ENCODE data around the gene DARS2. TPM values are rescaled to one million over a fixed set of nuclear protein-coding genes. Genes with fewer than 3 reads are reported as not detected.

DARS2 gene
- total and polyA plus RNA-seq, 10 of the 15 experiments (the other 5 are each of a cell fraction or from before 2014, with no cell fraction given) = 23.9 to 69.7 (median 37.3) TPM

GRCh38 chr1:173893611-173894010, 69.1 kb downstream of the DARS2 start:
- POLR2A ChIA-PET = no interaction called here
- no peak for ATAC-seq

DNA sequence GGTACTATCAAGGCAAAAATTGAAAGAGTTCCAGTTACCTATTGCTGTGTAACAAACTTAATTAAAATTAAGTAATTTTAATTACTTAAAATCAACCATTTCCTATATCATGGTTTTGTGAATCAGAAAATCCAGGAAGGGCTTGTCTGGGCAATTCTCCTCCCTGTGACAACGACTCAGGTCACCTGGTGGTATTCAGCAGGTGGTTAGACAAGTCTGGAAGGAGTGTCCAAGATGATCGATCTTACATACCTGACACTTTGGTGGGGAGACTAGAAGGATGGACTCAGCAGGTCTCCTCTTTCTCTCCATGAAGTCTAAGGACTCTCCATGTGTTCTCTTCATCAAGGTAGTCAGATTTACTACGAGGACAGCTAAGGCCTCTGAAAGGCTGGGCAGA, 69.7 kb downstream of the DARS2 start:
- no peak for FAIRE-seq
- ChIA-PET RAD21 (ENCODE audit: unreplicated experiment) (no interaction called here), CTCF (interaction anchor here (1.1 kb wide), 1 partner anchor 74 kb away, joined by 3 read pairs; no protein-coding TSS in a partner anchor), SMC1A (ENCODE audit: uncharacterized antibody, unreplicated experiment) (no interaction called here), POLR2A (no interaction called here)
- Histone ChIP-seq H2AFZ (ENCODE audit: control insufficient read depth, low read depth, low read length) (no peak overlapping the region), H3K9ac (ENCODE audit: control insufficient read depth, insufficient read depth, low read length) (no peak overlapping the region), H3K79me2 (ENCODE audit: control insufficient read depth, insufficient read depth, low read length) (no peaks in the 10 kb centered on the region), H3K4me2 (ENCODE audit: control insufficient read depth, insufficient read depth) (no peak overlapping the region), H3K36me3 (ENCODE audit: control insufficient read depth in 2 of 2, insufficient read depth in 2 of 2, low read length in 1 of 2) (no peaks in the 10 kb centered on the region), H3K27me3 (replicated peaks in 1 of 2; ENCODE audit: control insufficient read depth in 2 of 2, insufficient read depth in 2 of 2, low read length in 1 of 2) (no peaks in the 10 kb centered on the region), H3K27ac (ENCODE audit: control insufficient read depth, insufficient read depth) (no peak overlapping the region), H4K20me1 (ENCODE audit: control insufficient read depth, insufficient read depth) (no peaks in the 10 kb centered on the region), H3K4me1 (ENCODE audit: control insufficient read depth, insufficient read depth, low read length) (no peaks in the 10 kb centered on the region), H3K9me3 (replicated peaks; ENCODE audit: control insufficient read depth, insufficient read depth, low read length) (no peaks in the 10 kb centered on the region), H3K4me3 (no peak overlapping the region)
- ATAC-seq = no peak
- no TSS peak for BruUV-seq (replicated peaks)
- in situ Hi-C loops (cut with MboI) = no loop called here
- no peak for DNase-seq (ENCODE audit: low read depth, low spot score)
- intact Hi-C loops (cut with micrococcal nuclease; ENCODE audit: unreplicated experiment) = no loop called here
- WGBS (ENCODE audit: insufficient coverage, insufficient replicate concordance, low lambda C conversion rate, missing lambda C conversion rate) = 79% methylated on average over 3 of the region's 3 CpGs
- TF ChIP-seq NBN (IDR thresholded peaks at IDR 0.05) (no peak), ZBTB11 (CRISPR knock-in tag; IDR thresholded peaks at IDR 0.05) (no peak), RCOR1 (conservative IDR thresholded peaks at IDR 0.05; ENCODE audit: low read depth, low read length) (no peak), HDAC6 (IDR thresholded peaks at IDR 0.05; ENCODE audit: unreplicated experiment) (no peak), SMAD1 (IDR thresholded peaks at IDR 0.05; ENCODE audit: low read depth, partially characterized antibody) (no peak), BCLAF1 (IDR thresholded peaks at IDR 0.05) (no peak), ASH2L (IDR thresholded peaks at IDR 0.05; ENCODE audit: borderline replicate concordance, low read depth) (no peak), CBFB (IDR thresholded peaks at IDR 0.05; ENCODE audit: low read depth) (no peak), STAT3 (IDR thresholded peaks at IDR 0.05; ENCODE audit: low read depth, low read length) (no peak), HDAC2 (IDR thresholded peaks at IDR 0.05) (no peak), FOS (IDR thresholded peaks at IDR 0.05; ENCODE audit: borderline replicate concordance, extremely low read depth, insufficient read length) (no peak), GABPA (IDR thresholded peaks at IDR 0.05; ENCODE audit: low read depth) (no peak)

More at GRCh38 chr1:173893611-173894010, 69.1 kb downstream of the DARS2 start:
- H3K4me1 ChIP-seq (ENCODE audit: control insufficient read depth, insufficient read depth, low read length) = no peaks in the 10 kb centered on the region
- no peak for TF ChIP-seq TBL1XR1 (IDR thresholded peaks at IDR 0.05; ENCODE audit: low read depth, low read length)
- TF ChIP-seq RAD51 (IDR thresholded peaks at IDR 0.05) = no peak
- TF ChIP-seq KLF5 (IDR thresholded peaks at IDR 0.05; ENCODE audit: partially characterized antibody) = no peak
- TF ChIP-seq SMC3 (IDR thresholded peaks at IDR 0.05; ENCODE audit: borderline replicate concordance, low read length) = no peak
- in situ Hi-C loops (cut with MboI) (no loop called here), intact Hi-C loops (cut with micrococcal nuclease; ENCODE audit: unreplicated experiment) (no loop called here)
- BruUV-seq (replicated peaks) = no TSS peak
- no peaks in the 10 kb centered on the region for H3K36me3 ChIP-seq (ENCODE audit: control insufficient read depth in 2 of 2, insufficient read depth in 2 of 2, low read length in 1 of 2)
- H3K27ac ChIP-seq (ENCODE audit: control insufficient read depth, insufficient read depth) = no peak overlapping the region
- H4K20me1 ChIP-seq (ENCODE audit: control insufficient read depth, insufficient read depth) = no peaks in the 10 kb centered on the region
- H2AFZ ChIP-seq (ENCODE audit: control insufficient read depth, low read depth, low read length) = no peak overlapping the region
- no peak overlapping the region for H3K4me3 ChIP-seq
- H3K27me3 ChIP-seq (replicated peaks in 1 of 2; ENCODE audit: control insufficient read depth in 2 of 2, insufficient read depth in 2 of 2, low read length in 1 of 2) = no peaks in the 10 kb centered on the region
- DNase-seq (ENCODE audit: low read depth, low spot score) (no peak), FAIRE-seq (no peak)
- 100% methylated on average over 1 of the region's 1 CpG for WGBS (ENCODE audit: insufficient coverage, insufficient replicate concordance, low lambda C conversion rate, missing lambda C conversion rate)
- SMC1A ChIA-PET (ENCODE audit: uncharacterized antibody, unreplicated experiment) = no interaction called here
- H3K79me2 ChIP-seq (ENCODE audit: control insufficient read depth, insufficient read depth, low read length) = no peaks in the 10 kb centered on the region
- RAD21 ChIA-PET (ENCODE audit: unreplicated experiment) = no interaction called here
- H3K9me3 ChIP-seq (replicated peaks; ENCODE audit: control insufficient read depth, insufficient read depth, low read length) = no peaks in the 10 kb centered on the region
- no peak overlapping the region for H3K4me2 ChIP-seq (ENCODE audit: control insufficient read depth, insufficient read depth)
- H3K9ac ChIP-seq (ENCODE audit: control insufficient read depth, insufficient read depth, low read length) = no peak overlapping the region
- CTCF ChIA-PET = no interaction called here

Data from GM12878 (cell line).